Stimulated activated CD8-positive, alpha-beta memory T cell treated with anti-CD3 and anti-CD28 coated beads, Interleukin-7, amount 100 ng/mL, for 1 hour (primary cell): Measurements from ENCODE around the gene SCN8A.
"Not testable (repeated sequence)": the region's sequence is repeated elsewhere in the genome, so short reads cannot be mapped to it uniquely, and the experiment has no call there.

Experiments used
- DNase-seq, 2 donors: peaks; one replicate each; pipeline ENCODE4 v3.0.0-alpha.2; 2020; ENCODE audit warnings: low read depth in 2 of 2

SCN8A gene

DNA sequence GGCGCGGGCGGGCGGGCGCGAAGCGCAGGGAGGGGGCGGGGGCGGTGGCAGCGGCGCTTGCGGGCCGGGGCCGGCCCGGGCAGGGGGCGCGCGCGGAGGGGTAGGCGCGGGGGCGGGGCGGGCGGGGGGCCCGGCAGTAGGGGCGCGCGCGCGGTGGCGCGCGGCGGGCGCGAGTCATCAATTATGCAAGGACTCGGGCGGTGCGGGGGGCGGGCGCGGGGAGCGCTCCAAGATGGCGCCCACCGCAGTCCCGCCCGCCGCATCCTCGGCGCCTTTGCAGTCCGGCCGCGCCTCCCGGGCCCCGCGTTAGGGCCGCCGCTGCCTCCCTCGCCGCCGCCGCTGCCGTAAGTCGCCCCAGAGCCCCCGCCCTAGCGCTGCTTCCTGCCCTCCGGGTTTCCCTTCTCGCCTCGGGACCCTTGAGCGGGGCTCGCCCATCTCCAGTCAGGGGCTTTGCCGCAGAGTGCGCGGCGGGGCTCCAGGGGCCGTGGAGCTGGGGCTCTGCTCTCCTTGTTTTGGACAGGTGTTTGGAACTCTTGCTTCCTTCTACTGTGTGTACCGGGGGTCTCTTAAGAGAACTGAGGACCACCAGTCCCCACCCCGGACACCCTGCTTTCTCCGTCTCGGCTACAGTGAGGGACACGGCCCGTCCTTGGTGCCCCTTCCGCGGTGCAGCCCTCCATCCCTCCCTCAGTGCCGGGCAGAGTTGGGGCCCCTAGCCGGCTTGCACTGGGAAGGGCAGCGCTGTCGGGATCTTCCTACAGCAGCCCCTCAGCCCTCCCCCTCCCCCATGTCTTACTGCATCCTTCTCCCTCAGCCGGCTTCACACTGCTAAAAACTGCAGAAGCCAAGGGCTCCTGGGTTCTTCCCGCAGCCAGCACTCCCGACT lies at the start of gene SCN8A:
Gene SCN8A (plus strand): TSS at position 218 of the 886 bp plus-strand sequence. CDS start 71,585 bp downstream, outside the sequence.
- no peak for DNase-seq

DNA sequence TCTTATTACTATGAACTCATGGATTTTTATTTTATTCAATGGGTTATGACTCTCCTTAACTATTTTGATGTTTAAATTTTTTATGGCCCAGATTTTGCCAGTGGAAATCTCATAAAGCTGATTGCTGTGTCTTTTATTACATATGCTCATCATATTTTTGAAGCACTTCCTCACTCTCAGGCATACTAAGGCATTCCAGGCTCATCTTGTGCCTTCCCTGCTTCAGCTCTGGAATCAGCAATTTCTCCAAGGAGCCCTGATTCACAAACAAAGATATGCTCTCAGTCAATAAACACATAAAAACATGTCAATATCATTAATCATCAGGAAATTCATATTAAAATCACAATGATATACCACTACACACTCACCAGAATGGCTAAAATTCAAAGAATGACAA lies 44.9 kb upstream of the SCN8A start:
- DNase-seq, result no peak

DNA sequence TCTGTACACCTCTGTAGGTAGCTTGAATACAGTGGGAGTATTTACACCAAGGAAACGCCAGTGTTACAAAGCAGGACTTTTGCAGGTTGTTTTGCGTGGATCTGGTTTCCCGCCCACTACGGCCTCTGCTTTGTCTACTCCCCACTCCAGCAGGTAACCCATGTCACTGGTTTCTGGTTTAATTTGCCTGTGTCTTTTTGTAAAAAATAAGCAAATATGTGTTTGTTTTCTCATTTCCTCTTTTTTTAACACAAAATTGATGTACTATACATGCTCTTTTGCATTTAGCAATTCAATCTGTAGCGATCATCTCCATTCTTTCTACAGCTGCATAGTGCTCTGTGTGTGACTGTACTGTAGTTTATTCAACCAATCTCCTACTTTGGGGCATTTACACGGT lies 43.4 kb upstream of the SCN8A start:
- DNase-seq, result no peak

DNA sequence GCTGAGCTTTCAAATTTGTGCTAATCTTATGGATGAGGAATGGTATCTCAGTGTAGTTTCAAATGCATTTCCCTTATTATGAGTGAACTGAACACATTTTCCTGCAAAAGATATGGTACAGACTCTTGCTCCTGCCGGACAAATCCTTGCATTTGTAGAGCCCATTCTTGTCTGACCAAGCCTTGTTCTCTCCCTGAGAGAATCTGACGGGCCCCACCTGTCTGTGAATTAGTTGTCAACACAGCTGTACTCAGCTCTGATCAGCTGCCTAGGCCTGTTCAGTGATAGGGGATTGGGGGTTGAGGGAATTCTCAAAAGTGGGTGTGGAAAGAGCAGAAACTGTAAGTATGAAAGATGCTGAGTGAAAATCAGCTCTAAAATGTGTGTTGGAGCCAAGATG lies 42.8 kb upstream of the SCN8A start:
- DNase-seq, result no peak

DNA sequence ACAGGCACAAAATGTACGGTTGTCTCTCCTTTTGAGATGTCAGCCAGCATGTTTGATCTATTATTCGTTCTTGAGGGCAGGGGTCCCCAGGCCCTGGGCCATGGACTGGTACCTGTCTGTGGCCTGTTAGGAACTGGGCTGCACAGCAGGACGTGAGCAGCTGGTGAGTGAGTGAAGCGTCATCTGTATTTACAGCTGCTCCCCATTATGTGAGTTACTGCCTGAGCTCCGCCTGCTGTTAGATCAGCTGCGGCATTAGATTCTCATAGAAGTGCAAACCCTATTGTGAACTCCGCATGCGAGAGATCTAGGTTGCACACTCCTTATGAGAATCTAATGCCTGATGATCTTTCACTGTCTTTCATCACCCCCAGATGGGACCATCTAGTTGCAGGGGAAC lies 41.4 kb upstream of the SCN8A start:
- no peak for DNase-seq

DNA sequence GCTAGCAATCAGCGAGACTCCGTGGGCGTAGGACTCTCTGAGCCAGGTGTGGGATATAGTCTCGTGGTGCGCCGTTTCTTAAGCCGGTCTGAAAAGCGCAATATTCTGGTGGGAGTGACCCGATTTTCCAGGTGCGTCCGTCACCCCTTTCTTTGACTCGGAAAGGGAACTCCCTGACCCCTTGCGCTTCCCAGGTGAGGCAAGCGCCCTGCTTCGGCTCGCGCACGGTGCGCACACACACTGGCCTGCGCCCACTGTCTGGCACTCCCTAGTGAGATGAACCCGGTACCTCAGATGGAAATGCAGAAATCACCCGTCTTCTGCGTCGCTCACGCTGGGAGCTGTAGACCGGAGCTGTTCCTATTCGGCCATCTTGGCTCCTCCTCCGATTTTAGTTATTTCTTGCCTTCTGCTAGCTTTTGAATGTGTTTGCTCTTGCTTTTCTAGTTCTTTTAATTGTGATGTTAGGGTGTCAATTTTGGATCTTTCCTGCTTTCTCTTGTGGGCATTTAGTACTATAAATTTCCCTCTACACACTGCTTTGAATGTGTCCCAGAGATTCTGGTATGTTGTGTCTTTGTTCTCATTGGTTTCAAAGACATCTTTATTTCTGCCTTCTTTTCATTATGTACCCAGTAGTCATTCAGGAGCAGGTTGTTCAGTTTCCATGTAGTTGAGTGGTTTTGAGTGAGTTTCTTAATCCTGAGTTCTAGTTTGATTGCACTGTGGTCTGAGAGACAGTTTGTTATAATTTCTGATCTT lies 22.6 kb upstream of the SCN8A start:
- DNase-seq, result not testable (repeated sequence)

DNA sequence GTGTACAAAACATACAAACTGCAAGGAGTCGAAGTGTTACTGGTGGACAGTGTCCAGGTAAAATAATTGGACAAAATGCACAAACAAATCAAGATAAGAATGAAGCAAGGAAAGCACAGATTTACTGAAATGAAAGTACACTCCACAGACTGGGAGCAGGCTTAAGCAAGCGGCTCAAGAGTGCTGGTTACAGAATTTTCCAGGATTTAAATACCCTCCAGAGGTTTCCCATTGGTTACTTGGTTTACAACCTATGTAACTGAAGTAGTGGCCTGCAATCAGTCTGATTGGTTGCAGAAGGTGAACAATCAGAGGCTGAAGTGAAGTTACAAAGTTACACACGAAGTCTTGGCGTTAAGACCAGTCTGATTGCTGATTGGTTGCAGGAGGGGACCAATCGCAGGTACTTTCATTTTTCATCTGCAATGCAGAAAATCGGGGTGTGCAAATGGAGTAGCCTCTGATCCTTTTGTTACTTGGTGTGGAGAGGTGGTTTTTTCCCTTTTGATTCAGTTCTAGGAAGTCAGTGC lies 11.6 kb upstream of the SCN8A start:
- no peak for DNase-seq

DNA sequence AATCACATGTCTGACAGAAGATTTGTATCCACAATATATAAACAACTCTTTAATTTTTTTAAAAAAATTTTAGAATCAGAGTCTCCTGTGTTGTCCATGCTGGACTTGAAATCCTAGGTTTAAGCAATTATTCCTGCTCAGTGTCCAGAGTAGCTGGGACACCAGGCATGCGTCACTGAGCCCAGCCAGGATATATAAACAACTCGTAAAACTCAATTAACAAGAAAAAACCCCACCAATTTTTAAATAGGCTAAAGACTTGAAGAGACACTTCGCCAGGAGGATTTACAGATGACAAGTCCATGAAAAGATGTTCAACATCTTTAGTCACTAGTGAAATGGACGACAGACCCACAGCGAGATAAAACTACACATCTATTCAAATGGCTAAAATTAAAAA lies 2.0 kb upstream of the SCN8A start:
- no peak for DNase-seq

DNA sequence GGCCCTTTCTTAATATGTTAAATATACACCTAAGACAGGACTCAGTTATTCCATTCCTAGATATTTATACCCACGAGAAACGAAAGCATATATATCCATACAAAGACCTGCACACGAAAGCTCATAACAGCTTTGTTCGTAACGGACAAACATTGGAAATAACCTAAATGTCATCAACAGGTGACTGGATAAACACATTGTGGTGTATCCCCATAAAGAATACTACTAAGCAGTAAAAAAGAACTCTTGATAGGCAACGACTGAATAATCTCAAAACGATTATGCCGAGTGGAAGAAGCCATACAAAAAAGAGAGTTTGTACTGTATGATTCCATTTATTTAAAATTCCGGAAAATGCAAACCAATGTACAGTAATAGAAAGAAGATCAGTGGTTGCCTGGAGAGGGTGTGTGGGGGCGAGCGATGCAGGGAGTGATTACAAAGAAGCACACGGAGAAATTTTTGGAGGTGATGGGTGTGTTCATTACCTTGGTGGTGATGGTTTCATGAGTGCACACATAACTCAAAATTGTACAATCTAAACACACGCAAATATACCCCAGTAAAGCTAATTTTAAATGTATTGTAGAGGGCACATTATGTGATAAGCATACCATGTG lies 1.4 kb upstream of the SCN8A start:
- no peak for DNase-seq

DNA sequence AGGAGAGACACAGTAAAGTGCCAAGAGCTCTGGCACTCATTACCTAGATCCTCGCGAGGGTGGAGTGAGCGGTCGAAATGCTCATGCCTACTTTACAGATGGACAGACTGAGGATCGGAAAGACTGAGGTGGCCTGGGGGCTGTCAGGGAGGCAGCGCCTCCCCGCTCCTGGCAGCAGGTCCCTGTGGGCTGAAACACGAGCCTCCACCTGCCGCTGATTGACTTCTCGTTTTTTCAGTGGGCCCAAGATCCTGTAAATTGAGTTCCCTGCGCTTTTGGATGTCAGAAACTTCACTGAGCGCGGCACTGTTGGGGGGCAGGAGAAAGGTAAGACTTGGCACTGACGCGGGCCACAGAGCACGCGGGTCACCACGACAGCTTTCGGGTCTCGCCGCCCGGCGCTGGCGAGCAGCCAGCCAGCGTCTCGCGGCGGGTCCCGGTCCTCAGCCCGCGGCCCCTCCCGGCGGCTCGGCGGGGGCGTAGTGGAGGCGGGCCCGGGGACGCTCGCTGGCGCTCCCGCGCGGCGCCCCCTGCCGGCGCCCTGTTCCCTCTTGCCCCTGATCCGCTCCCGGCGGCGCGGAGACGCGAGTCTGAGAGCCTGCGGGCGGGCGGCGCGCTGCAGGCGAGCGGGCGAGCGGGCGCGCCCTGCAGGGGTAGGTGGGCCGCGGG lies 552 bp upstream of the SCN8A start:
- peak; percentile 35 to 41 for DNase-seq

DNA sequence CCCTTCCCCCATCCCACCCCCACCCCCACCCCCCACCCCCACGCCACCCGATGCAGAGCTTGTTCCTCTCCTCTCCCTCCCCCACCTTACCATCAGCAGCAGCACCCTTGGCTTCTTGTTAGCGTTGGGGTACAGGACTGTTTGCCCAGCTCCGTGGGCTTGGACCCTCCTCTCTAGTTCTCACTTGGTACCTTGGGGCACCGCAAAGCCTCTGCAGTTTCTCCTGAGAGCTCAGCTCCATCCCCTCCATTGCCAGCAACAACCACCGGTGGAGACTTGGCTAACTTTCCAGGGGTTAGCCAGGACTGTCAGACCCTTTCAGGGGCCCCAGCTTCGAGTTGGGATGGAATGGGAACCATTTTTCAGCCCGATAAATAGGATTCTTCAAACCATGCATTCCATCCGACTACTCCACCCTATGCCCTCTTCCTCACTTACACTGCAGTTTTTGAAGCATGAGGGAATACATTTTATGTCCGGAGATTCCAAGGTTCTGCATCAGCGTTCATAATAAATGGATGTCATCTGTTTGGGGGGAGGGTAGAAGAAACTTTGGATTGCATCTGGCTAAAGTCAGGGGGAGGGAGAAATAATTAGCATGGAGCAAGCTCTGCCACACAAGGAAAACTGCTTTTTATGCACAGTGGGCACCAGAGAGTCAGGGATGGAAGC lies 1.1 kb downstream of the SCN8A start:
- DNase-seq, result no peak

DNA sequence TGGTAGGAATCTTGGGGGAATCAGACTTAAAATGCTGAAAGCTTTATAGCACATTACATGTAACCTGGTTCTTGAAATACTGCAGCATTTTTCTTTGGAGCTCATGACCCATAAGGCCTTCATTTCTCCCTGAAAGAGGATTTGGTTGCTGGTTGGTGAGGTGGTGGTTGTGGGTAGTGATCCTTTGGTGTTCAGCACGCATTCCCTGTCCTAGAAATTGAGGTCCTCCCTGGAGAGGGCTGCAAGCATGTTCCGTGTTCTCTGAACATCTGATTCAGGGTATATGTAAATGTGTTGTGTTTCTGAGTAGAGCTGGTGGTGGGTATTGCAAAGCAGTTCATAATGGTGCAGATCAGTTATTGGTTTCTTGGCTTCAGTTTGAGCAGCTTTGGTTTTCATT lies 2.0 kb downstream of the SCN8A start:
- DNase-seq, result no peak

DNA sequence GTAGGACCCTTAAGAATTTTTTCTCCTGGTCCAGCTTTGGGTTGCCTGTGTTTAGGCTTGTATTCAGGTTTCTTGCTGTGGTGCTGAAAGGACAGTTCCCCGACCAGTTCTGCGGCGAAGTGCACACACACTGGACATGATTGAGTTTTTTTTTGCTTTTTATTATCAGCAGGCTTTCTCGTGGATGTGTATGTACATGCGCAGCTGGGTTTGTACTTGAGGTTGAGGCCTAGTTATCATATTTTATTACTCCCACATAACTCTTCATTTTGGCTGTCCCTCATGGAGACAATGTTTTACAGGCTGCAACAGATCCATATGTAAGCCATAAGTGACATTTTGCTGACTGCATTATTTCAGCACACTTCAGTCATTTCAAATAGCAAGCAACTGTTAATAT lies 2.5 kb downstream of the SCN8A start:
- DNase-seq, result no peak

DNA sequence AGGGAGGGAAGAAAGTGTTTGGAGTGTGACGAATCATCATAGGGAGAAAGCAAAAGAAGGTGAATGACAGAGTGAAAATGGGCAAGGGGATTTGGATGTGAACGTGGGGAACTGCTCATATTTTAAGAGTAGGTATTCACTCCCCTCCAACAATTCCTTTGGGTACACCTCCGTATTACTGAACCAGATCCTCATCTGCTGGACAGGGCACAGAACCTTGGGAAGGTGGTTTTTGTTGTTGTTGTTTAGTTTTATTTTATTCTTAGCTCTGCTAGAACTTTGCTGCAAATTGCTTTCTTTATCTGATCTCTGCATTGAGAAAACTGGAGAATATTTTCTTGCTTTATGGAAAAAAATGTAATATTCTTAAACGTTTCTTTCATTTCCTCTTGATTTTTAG lies 7.1 kb downstream of the SCN8A start:
- no peak for DNase-seq

DNA sequence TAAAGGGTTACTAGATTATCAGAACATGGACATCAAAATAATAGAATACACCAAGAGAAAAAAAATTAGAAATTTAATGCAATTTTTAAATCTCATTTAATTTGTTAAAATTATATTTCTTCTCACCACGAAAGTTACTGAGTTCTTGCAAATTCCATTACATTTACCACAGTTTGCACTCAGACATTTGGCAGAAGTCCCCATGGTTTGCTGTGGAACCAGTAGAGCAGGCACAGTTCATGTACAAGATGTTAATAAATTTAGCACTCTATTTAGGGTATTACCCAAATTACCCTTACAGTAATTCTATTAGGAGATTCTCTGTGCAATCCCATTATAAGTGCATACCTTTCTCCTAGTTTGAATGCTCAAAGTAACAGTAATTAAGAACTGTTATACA lies 9.7 kb downstream of the SCN8A start:
- DNase-seq, result no peak

DNA sequence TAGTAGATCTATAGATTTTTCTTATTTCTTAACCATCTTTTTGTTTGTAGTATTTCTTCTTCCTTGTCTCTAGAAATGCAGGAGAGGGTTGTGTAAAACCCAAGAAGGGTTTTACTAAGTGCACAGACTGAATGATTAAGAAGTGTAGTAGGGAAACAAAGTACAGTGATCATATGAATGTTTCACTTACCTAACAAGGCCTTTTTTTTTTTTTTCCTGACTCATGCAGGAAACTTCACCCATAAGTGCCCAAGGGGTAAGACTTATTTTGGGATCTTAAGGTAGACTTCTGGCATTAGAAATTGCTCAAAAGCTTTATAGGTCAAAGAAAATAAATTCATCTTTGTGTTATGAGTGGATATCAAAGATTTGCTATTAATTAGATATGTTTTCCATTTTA lies 10.2 kb downstream of the SCN8A start:
- DNase-seq, result no peak

DNA sequence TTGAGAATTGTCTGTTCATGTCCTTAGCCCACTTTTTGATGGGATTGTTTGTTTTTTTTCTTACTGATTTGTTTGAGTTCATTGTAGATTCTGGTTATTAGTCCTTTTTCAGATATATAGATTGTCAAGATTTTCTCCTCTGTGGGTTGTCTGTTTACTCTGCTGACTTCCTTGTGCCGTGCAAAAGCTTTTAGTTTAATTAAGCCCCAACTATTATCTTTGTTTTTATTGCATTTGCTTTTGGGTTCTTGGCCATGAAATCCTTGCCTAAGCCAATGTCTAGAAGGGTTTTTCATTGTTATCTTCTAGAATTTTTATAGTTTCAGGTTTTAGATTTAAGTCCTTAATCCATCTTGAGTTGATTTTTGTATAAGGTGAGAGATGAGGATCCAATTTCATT lies 14.9 kb downstream of the SCN8A start:
- DNase-seq, result not testable (repeated sequence)

DNA sequence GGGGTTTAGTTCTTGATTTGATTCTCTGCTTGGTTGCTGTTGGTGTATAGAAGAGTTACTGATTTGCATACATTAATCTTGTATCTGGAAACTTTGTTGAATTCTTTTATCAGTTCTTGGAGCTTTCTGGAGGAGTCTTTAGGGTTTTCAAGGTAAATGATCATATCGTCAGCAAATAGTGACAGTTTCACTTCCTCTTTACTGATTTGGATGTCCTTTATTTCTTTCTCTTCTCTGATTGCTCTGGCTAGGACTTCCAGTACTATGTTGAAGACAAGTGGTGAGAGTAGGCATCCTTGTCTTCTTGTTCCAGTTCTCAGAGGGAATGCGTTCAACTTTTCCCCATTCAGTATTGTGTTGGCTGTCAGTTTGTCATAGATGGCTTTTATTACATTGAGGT lies 16.2 kb downstream of the SCN8A start:
- not testable (repeated sequence) for DNase-seq

DNA sequence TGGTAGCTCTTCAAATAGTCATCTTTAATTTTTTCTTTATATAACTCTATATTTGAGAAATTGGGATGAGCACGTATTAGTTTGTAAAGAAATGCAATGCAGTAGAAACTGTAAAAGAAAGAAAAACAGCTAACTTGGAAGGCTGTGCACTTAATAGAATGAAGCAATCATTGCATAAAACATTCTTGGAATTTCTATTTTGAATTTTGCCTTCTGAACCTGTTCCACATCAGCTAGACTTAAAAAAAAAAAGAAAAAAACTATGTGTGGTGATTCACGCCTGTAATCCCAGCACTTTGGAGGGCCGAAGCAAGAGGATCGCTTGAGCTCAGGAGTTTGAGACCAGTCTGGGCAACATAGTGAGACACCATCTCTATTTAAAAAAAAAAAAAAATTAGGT lies 29.4 kb downstream of the SCN8A start:
- no peak for DNase-seq

DNA sequence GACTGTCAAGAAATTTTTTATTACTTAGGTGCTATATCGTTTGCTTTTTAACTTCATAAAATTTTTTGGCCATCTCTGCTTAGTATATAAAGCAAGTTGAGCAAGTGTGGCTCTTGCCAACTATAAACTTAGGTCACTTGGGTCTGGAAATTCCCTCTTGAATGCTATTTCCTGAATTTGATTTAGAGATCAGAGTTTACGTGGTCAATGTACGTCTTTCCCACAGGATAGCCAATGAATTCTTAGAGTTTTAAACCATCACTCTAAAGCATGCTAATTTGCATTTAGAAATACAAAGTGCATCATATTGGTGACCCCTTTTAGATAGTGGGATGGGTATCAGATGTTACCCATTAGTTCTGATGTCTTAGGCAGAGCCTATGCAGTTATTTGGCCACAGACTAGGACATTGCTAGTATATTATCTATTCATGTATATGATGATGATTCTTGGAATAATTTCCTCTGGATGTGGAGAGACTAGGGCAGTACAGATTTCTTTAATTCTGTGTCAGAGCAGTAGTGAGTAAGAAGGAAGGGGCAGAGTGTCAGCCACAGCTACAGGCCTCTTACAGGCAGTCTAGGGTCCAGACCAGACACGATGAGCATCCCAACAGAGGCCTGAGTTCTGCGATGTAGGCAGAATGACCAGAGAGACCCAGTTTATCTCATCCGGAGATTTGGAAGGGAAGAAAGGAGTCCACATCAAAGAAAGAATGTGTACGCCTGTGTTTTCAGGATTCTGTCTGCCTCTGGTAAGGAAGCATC lies 30.3 kb downstream of the SCN8A start:
- DNase-seq, result no peak

DNA sequence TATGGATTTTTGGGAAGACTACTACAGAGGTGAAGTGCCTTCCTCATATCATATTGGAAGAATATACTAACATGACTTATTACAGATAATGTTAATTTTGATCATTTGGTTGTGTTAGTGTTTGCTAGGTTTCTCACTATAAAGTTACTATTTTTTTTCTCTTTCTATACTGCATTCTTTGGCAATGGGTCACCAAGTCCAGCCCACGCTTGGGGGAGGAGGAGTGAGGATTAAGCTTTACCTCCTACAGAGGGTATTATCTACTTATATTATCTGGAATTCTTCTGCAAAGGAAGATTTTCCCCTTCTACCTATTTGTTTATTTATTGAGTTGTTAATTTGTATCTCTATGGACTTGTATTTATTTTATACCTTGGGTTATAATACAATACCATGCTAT lies 31.5 kb downstream of the SCN8A start:
- DNase-seq, result no peak
